CD4-positive, alpha-beta memory T cell (primary cell): ENCODE measurements around the gene CMIP. TPM values are rescaled to one million over a fixed set of nuclear protein-coding genes. Genes with fewer than 3 reads are reported as not detected.

Experiments
- CTCF ChIA-PET: fragments of 350-600 bp; sonication (Branson Sonifier 250); formaldehyde crosslinking; loops from one replicate; lab custom pipeline; 2021; ENCODE audit warnings: inconsistent platforms; ENCODE audit not compliant: partially characterized antibody; lab: Charles Lee
- POLR2A ChIA-PET: fragments of 350-600 bp; sonication (Branson Sonifier 250); formaldehyde crosslinking; loops from one replicate; lab custom pipeline; 2021; ENCODE audit not compliant: partially characterized antibody; lab: Charles Lee
- DNase-seq, 5 donors: peaks; one replicate each; pipeline versions ENCODE4 v3.0.0 to v3.0.0-alpha.2; 2020 to 2022; ENCODE audit warnings: mixed read lengths in 1 of 5
- H3K27ac ChIP-seq: one replicate; pipeline ENCODE4 v1.7.0; 2013; ENCODE audit warnings: low read depth, low read length
- H3K27me3 ChIP-seq: 2 replicates; pipeline ENCODE4 v1.7.0; 2013; ENCODE audit warnings: mild to moderate bottlenecking, low read length, moderate library complexity; ENCODE audit not compliant: insufficient read depth
- H3K36me3 ChIP-seq: 2 replicates; pipeline ENCODE4 v1.7.0; 2013; ENCODE audit warnings: mild to moderate bottlenecking, low read length, moderate library complexity; ENCODE audit not compliant: insufficient read depth
- H3K4me1 ChIP-seq: 2 replicates; pipeline ENCODE4 v1.7.0; 2013; ENCODE audit warnings: mild to moderate bottlenecking, low read length, moderate library complexity; ENCODE audit not compliant: insufficient read depth
- H3K4me3 ChIP-seq, 2 donors: one replicate each; pipeline ENCODE4 v1.7.0; 2013; ENCODE audit warnings: low read length in 2 of 2, mild to moderate bottlenecking in 1 of 2
- H3K9me3 ChIP-seq, 2 donors: one replicate each; pipeline ENCODE4 v1.7.0; 2013; ENCODE audit warnings: low read length in 2 of 2, control low read depth in 1 of 2; ENCODE audit not compliant: control insufficient read depth in 1 of 2
- H3K27ac Mint-ChIP-seq, 7 donors: one replicate each; pipeline ENCODE4 v1.8.0; 2020 to 2021; ENCODE audit warnings: mixed read lengths in 7 of 7, mild to moderate bottlenecking in 6 of 7, inconsistent platforms in 3 of 7, moderate library complexity in 3 of 7
- H3K27me3 Mint-ChIP-seq, 2 donors: one replicate each; pipeline ENCODE4 v1.8.0; 2020 to 2021; ENCODE audit warnings: mixed read lengths in 2 of 2
- H3K36me3 Mint-ChIP-seq, 2 donors: one replicate each; pipeline ENCODE4 v1.8.0; 2020 to 2021; ENCODE audit warnings: mixed read lengths in 2 of 2, inconsistent platforms in 1 of 2, mild to moderate bottlenecking in 1 of 2
- H3K4me1 Mint-ChIP-seq, 4 donors: one replicate each; pipeline ENCODE4 v1.8.0; 2020 to 2021; ENCODE audit warnings: mixed read lengths in 4 of 4, mild to moderate bottlenecking in 1 of 4
- H3K4me3 Mint-ChIP-seq, 8 donors: one replicate each; pipeline ENCODE4 v1.8.0; 2020 to 2021; ENCODE audit warnings: mixed read lengths in 8 of 8, mild to moderate bottlenecking in 7 of 8, moderate library complexity in 6 of 8, inconsistent platforms in 3 of 8
- H3K9me3 Mint-ChIP-seq, 8 donors: one replicate each; pipeline ENCODE4 v1.8.0; 2020 to 2021; ENCODE audit warnings: mixed read lengths in 8 of 8, mild to moderate bottlenecking in 5 of 8, inconsistent platforms in 3 of 8, moderate library complexity in 1 of 8
- intact Hi-C: fragments of 100-400 bp; cut with micrococcal nuclease; formaldehyde crosslinking; loops from one replicate; pipeline ENCODE4 v1.15.1; 2023
- polyA plus RNA-seq, 2 donors: library from polyadenylated mRNA; unstranded; fragments of 300-500 nt; fragmentation: Illumina TruSeq; gene quantifications; one replicate each; pipeline ENCODE4 v1.2.3, GENCODE V29; 2021
- total RNA-seq, 2 experiments: library from RNA; stranded (reverse); gene quantifications; one replicate each; pipeline ENCODE4 v1.2.3, GENCODE V29; 2021

CMIP gene
- total and polyA plus RNA-seq, 4 experiments from 2014 or later = 0.84 to 36.4 (median 33.2) TPM; not detected in 1

GRCh38 chr16:81410643-81411293, 33.8 kb upstream of the CMIP start:
- POLR2A ChIA-PET = no interaction called here
- H3K36me3 Mint-ChIP-seq = no peaks in the 10 kb centered on the region
- H3K27ac ChIP-seq = no peak overlapping the region
- no peaks in the 10 kb centered on the region for H3K36me3 ChIP-seq
- H3K27me3 Mint-ChIP-seq = no peaks in the 10 kb centered on the region
- CTCF ChIA-PET = no interaction called here
- H3K4me3 Mint-ChIP-seq = no peak overlapping the region
- H3K4me3 ChIP-seq = no peak overlapping the region
- DNase-seq = no peak
- H3K4me1 Mint-ChIP-seq = peaks cover 0 to 3% (median 2%) of the 10 kb centered on the region in 4 donors
- no peak overlapping the region for H3K27ac Mint-ChIP-seq
- no peaks in the 10 kb centered on the region for H3K27me3 ChIP-seq
- intact Hi-C loops = no loop called here
- H3K4me1 ChIP-seq = no peaks in the 10 kb centered on the region
- H3K9me3 ChIP-seq = no peaks in the 10 kb centered on the region
- H3K9me3 Mint-ChIP-seq = no peaks in the 10 kb centered on the region

GRCh38 chr16:81413245-81413990, 31.2 kb upstream of the CMIP start:
- Mint-ChIP-seq H3K9me3 (no peaks in the 10 kb centered on the region), H3K27ac (no peak overlapping the region), H3K36me3 (no peaks in the 10 kb centered on the region), H3K27me3 (no peaks in the 10 kb centered on the region), H3K4me3 (no peak overlapping the region), H3K4me1 (peaks cover 0 to 3% (median 2%) of the 10 kb centered on the region in 4 donors)
- DNase-seq = no peak
- Histone ChIP-seq H3K36me3 (no peaks in the 10 kb centered on the region), H3K4me3 (no peak overlapping the region), H3K27ac (no peak overlapping the region), H3K9me3 (no peaks in the 10 kb centered on the region), H3K27me3 (no peaks in the 10 kb centered on the region), H3K4me1 (no peaks in the 10 kb centered on the region)
- intact Hi-C loops = no loop called here
- ChIA-PET CTCF (interaction anchor here (2.1 kb wide), 1 partner anchor 9 kb away, joined by 7 read pairs; no protein-coding TSS in a partner anchor), POLR2A (no interaction called here)

DNA sequence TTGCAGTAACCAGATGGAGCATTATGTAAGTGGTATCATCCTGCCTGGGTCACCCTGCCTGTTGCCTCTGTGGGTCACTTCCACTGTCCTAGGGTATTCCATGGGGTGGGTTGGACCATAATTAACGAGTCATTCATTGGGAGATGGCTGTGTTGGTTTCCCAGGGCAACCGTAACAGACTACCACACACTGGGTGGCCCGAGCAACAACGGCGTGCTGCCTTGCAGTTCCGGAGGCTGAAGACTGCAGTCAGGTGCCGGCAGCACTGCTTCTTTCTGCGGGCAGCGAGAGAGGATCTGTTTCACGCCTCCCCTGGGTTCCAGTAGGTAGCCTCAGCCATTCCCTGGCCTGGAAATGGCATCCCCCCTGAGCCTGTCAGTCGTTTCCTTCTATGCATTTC, 28.9 kb upstream of the CMIP start:
- no peak for DNase-seq
- H3K9me3 Mint-ChIP-seq = no peaks in the 10 kb centered on the region
- Histone ChIP-seq H3K9me3 (no peaks in the 10 kb centered on the region), H3K4me3 (no peak overlapping the region), H3K27me3 (no peaks in the 10 kb centered on the region), H3K4me1 (no peaks in the 10 kb centered on the region), H3K36me3 (no peaks in the 10 kb centered on the region), H3K27ac (no peak overlapping the region)
- no peak overlapping the region for H3K4me3 Mint-ChIP-seq
- peaks cover 0 to 3% (median 2%) of the 10 kb centered on the region in 4 donors for H3K4me1 Mint-ChIP-seq
- H3K27me3 Mint-ChIP-seq = no peaks in the 10 kb centered on the region
- intact Hi-C loops = no loop called here
- H3K27ac Mint-ChIP-seq = no peak overlapping the region
- ChIA-PET POLR2A (no interaction called here), CTCF (no interaction called here)
- H3K36me3 Mint-ChIP-seq = no peaks in the 10 kb centered on the region

GRCh38 chr16:81416749-81417148, 27.9 kb upstream of the CMIP start:
- DNase-seq = no peak
- no peak overlapping the region for H3K27ac ChIP-seq
- H3K27me3 ChIP-seq = no peaks in the 10 kb centered on the region
- CTCF ChIA-PET = interaction anchor here (1.1 kb wide), 1 partner anchor 13 kb away, joined by 3 read pairs; no protein-coding TSS in a partner anchor
- POLR2A ChIA-PET = no interaction called here
- Mint-ChIP-seq H3K4me1 (peaks cover 0 to 3% (median 2%) of the 10 kb centered on the region in 4 donors), H3K36me3 (no peaks in the 10 kb centered on the region), H3K9me3 (no peaks in the 10 kb centered on the region), H3K27ac (no peak overlapping the region), H3K4me3 (no peak overlapping the region), H3K27me3 (no peaks in the 10 kb centered on the region)
- H3K36me3 ChIP-seq = no peaks in the 10 kb centered on the region
- H3K4me1 ChIP-seq = no peaks in the 10 kb centered on the region
- H3K9me3 ChIP-seq = no peaks in the 10 kb centered on the region
- H3K4me3 ChIP-seq = no peak overlapping the region
- intact Hi-C loops = no loop called here

GRCh38 chr16:81417210-81417609, 27.4 kb upstream of the CMIP start:
- peaks cover 0 to 3% (median 2%) of the 10 kb centered on the region in 4 donors for H3K4me1 Mint-ChIP-seq
- no peak overlapping the region for H3K27ac ChIP-seq
- no peak overlapping the region for H3K4me3 ChIP-seq
- CTCF ChIA-PET = interaction anchor here (1.1 kb wide), 1 partner anchor 13 kb away, joined by 3 read pairs; no protein-coding TSS in a partner anchor
- H3K27me3 ChIP-seq = no peaks in the 10 kb centered on the region
- POLR2A ChIA-PET = no interaction called here
- DNase-seq = no peak
- H3K27me3 Mint-ChIP-seq = no peaks in the 10 kb centered on the region
- no peaks in the 10 kb centered on the region for H3K36me3 Mint-ChIP-seq
- no peaks in the 10 kb centered on the region for H3K9me3 Mint-ChIP-seq
- H3K27ac Mint-ChIP-seq = no peak overlapping the region
- H3K36me3 ChIP-seq = no peaks in the 10 kb centered on the region
- intact Hi-C loops = no loop called here
- no peaks in the 10 kb centered on the region for H3K9me3 ChIP-seq
- no peak overlapping the region for H3K4me3 Mint-ChIP-seq
- no peaks in the 10 kb centered on the region for H3K4me1 ChIP-seq

GRCh38 chr16:81419806-81420205, 24.8 kb upstream of the CMIP start:
- Histone ChIP-seq H3K4me3 (no peak overlapping the region), H3K27ac (no peak overlapping the region), H3K9me3 (no peaks in the 10 kb centered on the region), H3K36me3 (no peaks in the 10 kb centered on the region), H3K4me1 (peaks cover 4% of the 10 kb centered on the region), H3K27me3 (no peaks in the 10 kb centered on the region)
- Mint-ChIP-seq H3K27me3 (no peaks in the 10 kb centered on the region), H3K4me3 (no peak overlapping the region), H3K9me3 (no peaks in the 10 kb centered on the region), H3K4me1 (peaks cover 2 to 6% (median 5%) of the 10 kb centered on the region in 4 donors), H3K36me3 (no peaks in the 10 kb centered on the region), H3K27ac (peak overlapping the region in 1 of 7 donors; percentile 60)
- DNase-seq = no peak
- ChIA-PET CTCF (interaction anchor here (0.7 kb wide), 1 partner anchor 8 kb away, joined by 3 read pairs; no protein-coding TSS in a partner anchor), POLR2A (no interaction called here)
- intact Hi-C loops = no loop called here

GRCh38 chr16:81421126-81421525, 23.5 kb upstream of the CMIP start:
- H3K4me1 ChIP-seq = peaks cover 10% of the 10 kb centered on the region
- Mint-ChIP-seq H3K27ac (no peak overlapping the region), H3K36me3 (no peaks in the 10 kb centered on the region), H3K4me3 (no peak overlapping the region), H3K9me3 (no peaks in the 10 kb centered on the region), H3K4me1 (peaks cover 4 to 9% (median 7%) of the 10 kb centered on the region in 4 donors), H3K27me3 (no peaks in the 10 kb centered on the region)
- CTCF ChIA-PET = no interaction called here
- H3K9me3 ChIP-seq = no peaks in the 10 kb centered on the region
- no peak for DNase-seq
- H3K4me3 ChIP-seq = no peak overlapping the region
- intact Hi-C loops = no loop called here
- no peak overlapping the region for H3K27ac ChIP-seq
- POLR2A ChIA-PET = no interaction called here
- no peaks in the 10 kb centered on the region for H3K27me3 ChIP-seq
- H3K36me3 ChIP-seq = no peaks in the 10 kb centered on the region
